ENCODE data around the gene ERC1.

DNA sequence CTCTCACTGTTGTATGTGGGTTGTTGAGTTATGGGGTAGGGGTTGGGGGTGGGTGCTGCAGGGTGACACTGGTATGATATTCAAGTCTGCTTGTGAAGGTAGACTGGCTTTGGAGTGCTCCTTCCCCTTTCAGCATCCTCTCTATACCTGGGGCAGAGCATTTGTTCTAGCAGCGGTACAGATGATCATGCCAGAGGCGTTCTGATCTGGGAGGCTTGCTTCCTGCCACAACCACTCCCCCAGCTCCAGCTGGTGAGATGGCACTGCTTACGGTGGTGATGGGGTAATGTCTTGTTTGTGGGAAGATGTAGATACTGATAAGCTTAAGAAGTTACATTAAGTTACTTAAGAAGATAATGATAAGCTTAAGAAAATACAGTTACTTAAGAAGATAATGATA lies 131.8 kb downstream of the ERC1 start:
- no peak for TF ChIP-seq POLR2A (IDR thresholded peaks at IDR 0.05)
- TF ChIP-seq, protein P1, sequence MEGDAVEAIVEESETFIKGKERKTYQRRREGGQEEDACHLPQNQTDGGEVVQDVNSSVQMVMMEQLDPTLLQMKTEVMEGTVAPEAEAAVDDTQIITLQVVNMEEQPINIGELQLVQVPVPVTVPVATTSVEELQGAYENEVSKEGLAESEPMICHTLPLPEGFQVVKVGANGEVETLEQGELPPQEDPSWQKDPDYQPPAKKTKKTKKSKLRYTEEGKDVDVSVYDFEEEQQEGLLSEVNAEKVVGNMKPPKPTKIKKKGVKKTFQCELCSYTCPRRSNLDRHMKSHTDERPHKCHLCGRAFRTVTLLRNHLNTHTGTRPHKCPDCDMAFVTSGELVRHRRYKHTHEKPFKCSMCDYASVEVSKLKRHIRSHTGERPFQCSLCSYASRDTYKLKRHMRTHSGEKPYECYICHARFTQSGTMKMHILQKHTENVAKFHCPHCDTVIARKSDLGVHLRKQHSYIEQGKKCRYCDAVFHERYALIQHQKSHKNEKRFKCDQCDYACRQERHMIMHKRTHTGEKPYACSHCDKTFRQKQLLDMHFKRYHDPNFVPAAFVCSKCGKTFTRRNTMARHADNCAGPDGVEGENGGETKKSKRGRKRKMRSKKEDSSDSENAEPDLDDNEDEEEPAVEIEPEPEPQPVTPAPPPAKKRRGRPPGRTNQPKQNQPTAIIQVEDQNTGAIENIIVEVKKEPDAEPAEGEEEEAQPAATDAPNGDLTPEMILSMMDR (IDR thresholded peaks at IDR 0.05): no peak

All from uterus (tissue), 2 donors.